Smooth muscle cell (in vitro differentiated cells): ENCODE data around the gene TMEM101. TPM values are rescaled to one million over a fixed set of nuclear protein-coding genes. Genes with fewer than 3 reads are reported as not detected.

Experiments
- DNase-seq: peaks from one replicate; lab custom pipeline; 2025; ENCODE audit not compliant: unreplicated experiment; lab: John Stamatoyannopoulos, UW
- H2AFZ ChIP-seq: fragments of 200-600 bp; sonication (generic); 2 replicates; pipeline ENCODE4 v1.6.0; 2016; ENCODE audit warnings: antibody characterized with exemption, low read depth, mild to moderate bottlenecking
- H3F3A ChIP-seq: fragments of 200-600 bp; sonication (generic); 2 replicates; pipeline ENCODE4 v1.6.0; 2017; ENCODE audit warnings: antibody characterized with exemption, low read depth
- H3K27ac ChIP-seq: fragments of 200-600 bp; sonication (generic); 2 replicates; pipeline ENCODE4 v1.5.1; 2016; ENCODE audit warnings: low read depth, mild to moderate bottlenecking
- H3K27me3 ChIP-seq: fragments of 200-600 bp; sonication (generic); 2 replicates; pipeline ENCODE4 v1.6.1; 2016; ENCODE audit warnings: low read depth, mild to moderate bottlenecking
- H3K36me3 ChIP-seq: fragments of 200-600 bp; sonication (generic); 2 replicates; pipeline ENCODE4 v1.5.1; 2016; ENCODE audit warnings: low read depth
- H3K4me1 ChIP-seq: fragments of 200-600 bp; sonication (generic); 2 replicates; pipeline ENCODE4 v1.5.1; 2016; ENCODE audit warnings: low read depth
- H3K4me2 ChIP-seq: fragments of 200-600 bp; sonication (generic); 2 replicates; pipeline ENCODE4 v1.6.0; 2016; ENCODE audit warnings: mild to moderate bottlenecking
- H3K4me3 ChIP-seq: fragments of 200-600 bp; sonication (generic); 2 replicates; pipeline ENCODE4 v1.5.1; 2016; ENCODE audit warnings: mild to moderate bottlenecking
- H3K79me2 ChIP-seq: fragments of 200-600 bp; sonication (generic); 2 replicates; pipeline ENCODE4 v1.6.0; 2016; ENCODE audit warnings: low read depth, mild to moderate bottlenecking
- H3K9ac ChIP-seq: fragments of 200-600 bp; sonication (generic); 2 replicates; pipeline ENCODE4 v1.6.0; 2016; ENCODE audit warnings: low read depth
- H3K9me3 ChIP-seq: fragments of 200-600 bp; sonication (generic); replicated peaks from 2 replicates; pipeline ENCODE4 v1.5.1; 2016; ENCODE audit warnings: low read depth
- H4K20me1 ChIP-seq: fragments of 200-600 bp; sonication (generic); 2 replicates; pipeline ENCODE4 v1.6.0; 2016; ENCODE audit warnings: low read depth
- CTCF ChIP-seq: fragments of 200-600 bp; sonication (generic); IDR thresholded peaks from 2 replicates; pipeline ENCODE4 v1.5.1; 2017; ENCODE audit warnings: borderline replicate concordance, mild to moderate bottlenecking, antibody characterized with exemption; ENCODE audit not compliant: insufficient read depth, poor library complexity, severe bottlenecking
- WGBS: methylation state at CpG from one replicate; pipeline ENCODE4 v1.1.7; 2016; ENCODE audit warnings: low lambda C conversion rate; 5-methylcytosine and 5-hydroxymethylcytosine counted together
- polyA plus RNA-seq: library from polyadenylated mRNA; unstranded; fragments of >200 nt; fragmentation: Nextera tagmentation; extraction: Ambion mirVana; gene quantifications from 2 replicates; pipeline ENCODE4 v1.2.1, GENCODE V29; 2016
- total RNA-seq: library from RNA; depleted of rRNA; stranded (reverse); fragments of >200 nt; gene quantifications from 2 replicates; pipeline ENCODE4 v1.2.3, GENCODE V29; 2014

Gene TMEM101
- total and polyA plus RNA-seq, 2 experiments from 2014 or later = 35.1 to 36.1 TPM

- Histone ChIP-seq H2AFZ (no peak overlapping the region), H3K79me2 (no peaks in the 10 kb centered on the region), H3K27ac (no peak overlapping the region), H3K36me3 (no peaks in the 10 kb centered on the region), H3K9me3 (no peaks in the 10 kb centered on the region), H3K27me3 (peaks cover 56% of the 10 kb centered on the region), H3K4me1 (peaks cover 12% of the 10 kb centered on the region), H4K20me1 (no peaks in the 10 kb centered on the region), H3F3A (no peaks in the 10 kb centered on the region), H3K4me2 (no peak overlapping the region), H3K9ac (no peak overlapping the region), H3K4me3 (no peak overlapping the region)
- DNase-seq = no peak
- no peak for TF ChIP-seq CTCF
- WGBS = 81% methylated on average over 12 of the region's 12 CpGs
These were observed 27.4 kb downstream of the TMEM101 start for GRCh38 chr17:43987131-43988021.

- WGBS = 92% methylated on average over 7 of the region's 7 CpGs
- no peaks in the 10 kb centered on the region for H3K9me3 ChIP-seq
- H3K79me2 ChIP-seq = no peaks in the 10 kb centered on the region
- TF ChIP-seq CTCF = no peak
- H3F3A ChIP-seq = no peaks in the 10 kb centered on the region
- peaks cover 66% of the 10 kb centered on the region for H3K27me3 ChIP-seq
- H3K9ac ChIP-seq = no peak overlapping the region
- H2AFZ ChIP-seq = no peak overlapping the region
- peaks cover 12% of the 10 kb centered on the region for H3K4me1 ChIP-seq
- no peaks in the 10 kb centered on the region for H4K20me1 ChIP-seq
- H3K36me3 ChIP-seq = no peaks in the 10 kb centered on the region
- H3K4me2 ChIP-seq = no peak overlapping the region
- no peak overlapping the region for H3K27ac ChIP-seq
- H3K4me3 ChIP-seq = no peak overlapping the region
- DNase-seq = no peak
These were observed 28.4 kb downstream of the TMEM101 start for GRCh38 chr17:43986225-43986981.

- TF ChIP-seq CTCF = no peak
- Histone ChIP-seq H3K4me3 (peak overlapping the region; percentile 51), H3K27ac (no peak overlapping the region), H2AFZ (no peak overlapping the region), H3K27me3 (peaks cover 84% of the 10 kb centered on the region), H3K9me3 (no peaks in the 10 kb centered on the region), H3K4me2 (peak overlapping the region; percentile 93), H3F3A (no peaks in the 10 kb centered on the region), H3K9ac (no peak overlapping the region), H4K20me1 (no peaks in the 10 kb centered on the region), H3K36me3 (no peaks in the 10 kb centered on the region), H3K79me2 (no peaks in the 10 kb centered on the region), H3K4me1 (peaks cover 12% of the 10 kb centered on the region)
- 58% methylated on average over 8 of the region's 8 CpGs for WGBS
- no peak for DNase-seq
These were observed 30.2 kb downstream of the TMEM101 start for GRCh38 chr17:43984521-43984920.
